K562 (cell line): ENCODE results near the gene ZEB2. TPM values are rescaled to one million over a fixed set of nuclear protein-coding genes. Genes with fewer than 3 reads are reported as not detected.
A peak's percentile ranks its signal among the peaks of the same experiment; 100 is the strongest.

Source experiments
- ATAC-seq: fragments of 200-7000 bp; cut with Tn5 transposase; 3 replicates; pipeline ENCODE4 v1.9.1; 2020; ENCODE audit warnings: moderate library complexity
- BruUV-seq: library from RNA; stranded (reverse); fragments of 400-500 nt; replicated peaks from 2 replicates; lab custom pipeline; 2021; lab: Mats Ljungman, UMichigan
- CTCF ChIA-PET: fragments of 300-600 bp; formaldehyde crosslinking; extraction: SDS; loops from one replicate; lab custom pipeline; 2021; ENCODE audit warnings: low intra/inter-chr PET ratio; lab: Yijun Ruan, JAX
- POLR2A ChIA-PET: fragments of 300-600, 350-650 bp; sonication (Branson Sonifier 250); formaldehyde crosslinking; extraction: SDS; loops from one replicate; lab custom pipeline; 2021; ENCODE audit warnings: antibody characterized with exemption, inconsistent platforms; lab: Yijun Ruan, JAX
- DNase-seq, 4 experiments: peaks; one replicate each; pipeline versions ENCODE4 v3.0.0 to v3.0.0-alpha.2; 2011 to 2018; ENCODE audit warnings: low spot score in 3 of 4, mixed read lengths in 3 of 4; ENCODE audit errors: extremely low read depth in 1 of 4
- FAIRE-seq: peaks from 2 replicates; lab custom pipeline; 2011; peaks lifted over from hg19 to GRCh38; lab: Jason Lieb, UNC
- H2AFZ ChIP-seq: 2 replicates; pipeline ENCODE4 v1.6.0; 2011; ENCODE audit warnings: low read depth, low read length, control low read depth, inconsistent platforms
- H3K27ac ChIP-seq: fragments of 200-600 bp; 3 replicates; pipeline ENCODE4 v1.8.0; 2011; ENCODE audit warnings: low read depth, mild to moderate bottlenecking, control low read depth, inconsistent platforms, low read length, moderate library complexity, mixed read lengths; ENCODE audit errors: extremely low read depth
- H3K27me3 ChIP-seq, 2 experiments: fragments of 300-600 bp in 1 of 2; 2 replicates in 1 of 2; 3 replicates in 1 of 2; pipeline versions ENCODE4 v1.6.0 to v1.8.0; 2011; ENCODE audit warnings: inconsistent platforms in 2 of 2, low read length in 2 of 2, mild to moderate bottlenecking in 1 of 2, mixed read lengths in 1 of 2, moderate library complexity in 1 of 2; ENCODE audit not compliant: control insufficient read depth in 2 of 2, insufficient read depth in 2 of 2
- H3K36me3 ChIP-seq: fragments of 300-600 bp; 3 replicates; pipeline ENCODE4 v1.8.0; 2011; ENCODE audit warnings: mild to moderate bottlenecking, low read length, inconsistent platforms; ENCODE audit not compliant: control insufficient read depth, insufficient read depth
- H3K4me1 ChIP-seq, 2 experiments: fragments of 200-600 bp in 1 of 2; replicated peaks in 1 of 2; 2 replicates in 1 of 2; 3 replicates in 1 of 2; pipeline versions ENCODE4 v1.5.1 to v1.8.0; 2011; ENCODE audit warnings: inconsistent platforms in 2 of 2, low read length in 2 of 2, mild to moderate bottlenecking in 1 of 2, mixed read lengths in 1 of 2, moderate library complexity in 1 of 2; ENCODE audit not compliant: control insufficient read depth in 2 of 2, insufficient read depth in 2 of 2
- H3K4me2 ChIP-seq: 2 replicates; pipeline ENCODE4 v1.6.1; 2011; ENCODE audit warnings: low read length, control low read depth, inconsistent platforms, mixed read lengths; ENCODE audit not compliant: insufficient read depth
- H3K4me3 ChIP-seq: fragments of 200-600 bp; sonication (generic), shearing (Covaris generic); 2 replicates; pipeline ENCODE4 v1.5.1; 2016; ENCODE audit warnings: control low read depth, inconsistent platforms
- H3K79me2 ChIP-seq: fragments of 200-600 bp; 3 replicates; pipeline ENCODE4 v1.8.0; 2011; ENCODE audit warnings: low read length, inconsistent platforms; ENCODE audit not compliant: control insufficient read depth, insufficient read depth
- H3K9ac ChIP-seq, 2 experiments: 2 replicates each; pipeline versions ENCODE4 v1.6.0 to v1.6.1; 2011; ENCODE audit warnings: low read depth in 2 of 2, low read length in 2 of 2, control low read depth in 1 of 2, inconsistent platforms in 1 of 2, mild to moderate bottlenecking in 1 of 2, mixed read lengths in 1 of 2; ENCODE audit not compliant: insufficient read depth in 1 of 2
- H3K9me1 ChIP-seq: one replicate; pipeline ENCODE4 v1.6.0; 2011; ENCODE audit warnings: inconsistent platforms, mild to moderate bottlenecking, low read length, moderate library complexity; ENCODE audit not compliant: control insufficient read depth, insufficient read depth
- H3K9me3 ChIP-seq: replicated peaks from 2 replicates; pipeline ENCODE4 v1.5.1; 2011; ENCODE audit warnings: low read depth, low read length, inconsistent platforms; ENCODE audit not compliant: control insufficient read depth, insufficient read depth
- H4K20me1 ChIP-seq: replicated peaks from 2 replicates; pipeline ENCODE4 v1.6.1; 2011; ENCODE audit warnings: low read length, inconsistent platforms, mixed read lengths; ENCODE audit not compliant: control insufficient read depth, insufficient read depth
- POLR2G ChIP-seq: fragments of 200-400 bp; formaldehyde crosslinking; IDR thresholded peaks from 2 replicates; pipeline ENCODE4 v1.6.1; 2017; ENCODE audit warnings: low read depth, mild to moderate bottlenecking, antibody characterized with exemption, low read length, moderate library complexity
- TSHZ1 ChIP-seq: fragments of 250-450 bp; sonication (Bioruptor Pico); IDR thresholded peaks from 2 replicates; pipeline ENCODE4 v1.4.0; 2020; ENCODE audit warnings: mild to moderate bottlenecking, moderate library complexity
- WGBS: fragments of 100-300 bp; shearing (Covaris generic); methylation state at CpG from one replicate; pipeline ENCODE4 v1.1.6; 2016; ENCODE audit warnings: low coverage, mixed read lengths; ENCODE audit not compliant: insufficient coverage; ENCODE audit errors: missing lambda C conversion rate; 5-methylcytosine and 5-hydroxymethylcytosine counted together
- in situ Hi-C: fragments of 300-500 bp; cut with MboI; formaldehyde crosslinking; loops from 4 replicates; pipeline ENCODE4 v1.15.0; 2018; ENCODE audit warnings: inconsistent platforms, mixed read lengths
- intact Hi-C: fragments of 100-400 bp; cut with micrococcal nuclease; formaldehyde crosslinking; loops from 2 replicates; pipeline ENCODE4 v1.14.2; 2022
- polyA plus RNA-seq, 8 experiments: library from polyadenylated mRNA; depleted of rRNA in 4 of 8; stranded (reverse) in 5 of 8; unstranded in 3 of 8; fragments of >200 nt; fragmentation: Nextera tagmentation in 2 of 8; fragmentation: Illumina TruSeq in 1 of 8; extraction: Ambion mirVana in 2 of 8; extraction: Trizol in 1 of 8; gene quantifications; 2 replicates each; pipeline versions ENCODE4 v1.2.1 to v1.2.3, GENCODE V29; 2011 to 2014; ENCODE audit warnings: inconsistent platforms in 1 of 8, missing spikeins in 1 of 8
- total RNA-seq, 7 experiments: library from RNA; depleted of rRNA in 6 of 7; stranded (reverse); fragments of >200 nt in 6 of 7; fragmentation: Illumina TruSeq in 2 of 7; extraction: Trizol in 2 of 7; gene quantifications; 2 replicates each; pipeline versions ENCODE4 v1.2.1 to v1.2.3, GENCODE V29; 2011 to 2021; ENCODE audit warnings: low replicate concordance in 1 of 7

Gene ZEB2
- total and polyA plus RNA-seq, 9 of the 15 experiments (the other 6 are each of a cell fraction or from before 2014, with no cell fraction given) = 15.1 to 113 (median 72.3) TPM

GRCh38 chr2:144419218-144419617 lies 100.7 kb downstream of the ZEB2 start:
- peaks cover 45% of the 10 kb centered on the region for H3K79me2 ChIP-seq
- ATAC-seq = no peak
- H3K27me3 ChIP-seq = no peaks in the 10 kb centered on the region
- ChIA-PET POLR2A (no interaction called here), CTCF (no interaction called here)
- no peak overlapping the region for H3K4me3 ChIP-seq
- FAIRE-seq = no peak
- DNase-seq = no peak
- no peaks in the 10 kb centered on the region for H3K9me3 ChIP-seq
- H3K36me3 ChIP-seq = peaks cover 93% of the 10 kb centered on the region
- intact Hi-C loops (no loop called here), in situ Hi-C loops (no loop called here)
- BruUV-seq = no TSS peak
- H3K27ac ChIP-seq = no peak overlapping the region
- H3K9me1 ChIP-seq = no peaks in the 10 kb centered on the region
- 98% methylated on average over 3 of the region's 3 CpGs for WGBS
- TF ChIP-seq TSHZ1 = no peak
- 0 out of 2 replicates have a peak, but pooled peaks have one; percentile 28 for TF ChIP-seq POLR2G
- no peaks in the 10 kb centered on the region for H3K4me1 ChIP-seq
- no peaks in the 10 kb centered on the region for H4K20me1 ChIP-seq
- H3K9ac ChIP-seq = no peak overlapping the region
- no peak overlapping the region for H3K4me2 ChIP-seq
- no peak overlapping the region for H2AFZ ChIP-seq
